T-helper 1 cell treated with Interleukin-12 subunit alpha and Interleukin-12 subunit beta and Interleukin-4 antibody, amounts not matched to agents 30 ng/mL and 1 ng/mL, for 36 hours (primary cell): ENCODE results near the gene CNTN5. TPM values are rescaled to one million over a fixed set of nuclear protein-coding genes. Genes with fewer than 3 reads are reported as not detected.
"Not testable (repeated sequence)": the region's sequence is repeated elsewhere in the genome, so short reads cannot be mapped to it uniquely, and the experiment has no call there.

Experiments
- intact Hi-C: fragments of 100-400 bp; cut with micrococcal nuclease; formaldehyde crosslinking; loops from one replicate; pipeline ENCODE4 v1.15.1; 2024
- total RNA-seq: library from RNA; stranded (reverse); gene quantifications from 2 replicates; pipeline ENCODE4 v1.2.3, GENCODE V29; 2022

The CNTN5 gene
- total RNA-seq, 1 donor from 2014 or later = not detected

DNA sequence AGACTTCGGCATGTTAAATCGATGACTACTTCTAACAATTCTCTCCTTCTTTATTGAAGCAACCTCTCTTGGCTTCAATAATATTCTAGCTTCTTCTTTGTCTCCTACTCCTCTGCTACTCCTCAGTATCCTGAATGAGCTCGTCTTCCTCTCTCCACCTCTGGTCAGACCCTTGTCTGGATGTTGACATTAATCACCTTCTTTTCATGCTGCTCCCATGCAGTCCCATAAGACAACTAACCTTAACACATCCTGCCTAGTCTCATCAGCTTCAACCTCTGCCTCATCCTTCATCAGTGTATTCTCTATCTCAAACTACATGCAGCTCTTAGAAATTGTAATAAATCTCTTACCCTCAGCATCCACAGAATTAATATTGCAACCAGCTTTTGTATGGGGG, 695.6 kb downstream of the CNTN5 start:
- intact Hi-C loops = no loop called here

DNA sequence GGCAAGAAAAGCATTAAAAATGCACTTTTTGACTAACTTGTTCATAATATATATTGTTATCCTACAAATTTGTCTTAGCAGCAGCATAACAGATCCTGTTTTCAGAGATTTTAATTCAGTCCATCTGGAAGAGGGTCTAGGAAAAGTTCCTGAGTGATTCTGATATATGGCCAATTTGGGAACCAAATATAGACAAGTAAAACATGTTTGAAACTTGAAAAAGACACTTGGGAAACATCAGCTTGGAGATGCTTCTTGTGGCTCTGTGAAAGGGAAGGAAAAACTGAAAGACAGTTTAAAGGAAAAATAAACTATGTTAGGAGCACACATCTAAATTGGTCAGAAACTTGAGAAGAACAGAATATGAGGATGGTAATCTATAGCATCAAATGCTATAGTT, 697.5 kb downstream of the CNTN5 start:
- intact Hi-C loops = no loop called here

DNA sequence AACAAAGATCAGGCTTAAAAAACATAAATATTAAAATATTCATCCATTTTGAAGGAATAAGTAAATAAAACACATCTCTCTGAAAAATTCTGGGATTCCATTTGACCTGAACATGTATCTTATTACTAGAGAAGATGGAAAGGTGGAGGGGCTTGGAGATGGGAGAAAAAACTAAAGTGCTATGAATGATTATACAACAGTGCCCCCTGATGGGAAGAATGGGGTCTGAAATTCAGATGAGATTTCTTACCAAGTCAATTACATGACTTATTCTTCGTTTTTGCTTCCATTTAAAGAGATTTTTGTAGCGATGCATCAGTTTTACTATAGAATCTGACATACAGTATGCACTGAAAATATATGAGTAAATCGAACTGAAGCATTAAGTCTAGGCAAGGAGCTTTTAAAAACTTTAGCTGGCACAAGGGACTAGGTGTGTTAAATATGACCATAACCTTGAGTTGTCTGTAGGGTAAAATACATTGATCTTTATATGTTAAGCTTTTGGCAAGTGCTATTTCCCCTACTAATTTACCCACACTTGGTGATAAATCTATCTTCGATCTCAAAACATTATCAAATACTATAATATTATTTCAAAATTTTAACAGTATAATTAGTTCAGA, 718.8 kb downstream of the CNTN5 start:
- intact Hi-C loops = no loop called here

DNA sequence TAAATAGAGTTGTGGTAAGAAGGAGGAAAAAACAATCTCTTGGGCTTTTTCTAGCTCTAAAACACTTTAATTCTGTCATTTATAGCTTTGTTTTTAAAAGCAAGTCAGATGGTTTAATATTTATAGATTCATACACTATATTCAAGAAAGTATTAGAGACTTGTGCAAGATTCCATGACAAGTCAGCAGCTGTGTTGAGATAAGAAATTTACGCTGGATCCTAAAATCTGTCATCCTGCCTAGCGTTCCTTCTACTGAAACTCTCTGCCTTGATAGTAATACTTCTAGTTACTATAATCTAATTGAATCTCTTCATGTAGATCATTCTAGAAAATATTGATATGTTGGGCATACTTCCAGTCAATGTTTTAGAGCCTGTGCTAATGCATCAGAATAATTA, 721.8 kb downstream of the CNTN5 start:
- intact Hi-C loops = no loop called here

DNA sequence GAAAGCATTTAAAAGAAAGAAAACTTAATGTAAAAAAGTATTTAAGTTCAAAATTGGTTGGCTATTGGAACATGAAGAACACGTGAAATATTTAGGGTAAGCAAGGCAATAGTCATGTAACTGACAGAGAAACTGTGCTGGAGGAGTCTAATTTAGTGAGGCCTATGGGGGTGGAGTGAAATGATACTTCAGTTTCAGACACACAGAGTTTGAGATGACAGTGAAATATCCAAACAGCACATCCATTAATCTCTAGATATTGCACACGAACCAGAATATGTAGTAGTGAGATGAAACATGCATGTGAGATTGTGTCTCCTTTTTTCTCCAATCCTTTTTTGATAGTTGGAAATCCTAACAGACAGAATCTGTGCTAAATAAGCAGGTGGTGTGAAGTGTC, 739.0 kb downstream of the CNTN5 start:
- intact Hi-C loops = no loop called here

DNA sequence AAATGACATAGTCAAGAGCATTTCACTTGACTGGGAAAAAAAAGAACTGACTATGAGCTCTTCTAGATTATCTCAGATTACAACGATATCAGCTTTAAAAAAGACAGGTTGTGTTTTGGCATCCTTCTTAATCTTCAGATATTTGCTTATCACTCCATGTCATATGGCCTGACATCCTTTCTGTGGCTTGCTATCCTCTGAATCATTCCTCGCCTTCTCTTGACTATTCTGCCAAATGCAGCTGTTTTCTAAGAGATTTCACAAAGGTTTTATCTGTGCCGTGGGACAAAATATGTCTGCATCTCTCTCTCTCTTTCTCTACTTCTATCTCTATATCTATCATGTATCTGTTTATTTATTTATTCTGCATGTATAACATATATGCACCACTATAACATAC, 746.1 kb downstream of the CNTN5 start:
- intact Hi-C loops = no loop called here

DNA sequence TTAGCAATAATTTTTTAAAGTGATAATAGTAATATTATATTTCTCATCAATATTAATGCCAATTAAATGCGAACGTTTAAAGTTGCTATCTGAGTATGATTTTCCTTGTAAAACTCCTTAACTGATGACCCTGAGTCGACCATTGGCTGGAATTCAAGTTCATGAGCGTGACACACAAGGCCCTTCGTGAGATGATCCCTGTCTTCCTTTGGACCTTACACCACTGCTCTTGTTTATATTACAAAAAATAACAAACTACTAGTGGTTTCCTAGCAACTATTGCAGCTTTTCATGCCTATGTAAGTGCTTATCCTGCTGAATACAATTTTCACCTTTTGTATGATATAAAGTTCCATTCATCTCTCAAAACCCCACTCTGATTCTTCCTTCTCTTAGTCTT, 752.9 kb downstream of the CNTN5 start:
- intact Hi-C loops = no loop called here

DNA sequence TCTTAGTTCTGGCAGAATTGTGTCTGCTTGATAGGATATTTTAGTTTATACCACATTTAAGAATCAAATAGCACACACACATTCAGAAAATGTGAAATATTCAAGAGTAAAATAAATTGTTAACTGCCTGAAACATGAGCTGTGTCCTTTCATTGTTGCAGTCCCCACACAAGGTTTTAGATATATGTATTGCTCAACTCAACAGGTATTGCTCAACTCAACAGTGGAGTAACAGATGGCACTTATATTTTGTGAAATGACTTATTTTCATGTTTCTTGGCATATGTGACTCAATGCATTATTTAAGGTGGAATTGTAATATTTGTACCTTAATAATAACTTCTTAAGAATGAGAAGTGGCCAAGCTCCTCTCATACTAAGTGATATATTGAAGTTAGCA, 760.3 kb downstream of the CNTN5 start:
- intact Hi-C loops = no loop called here

DNA sequence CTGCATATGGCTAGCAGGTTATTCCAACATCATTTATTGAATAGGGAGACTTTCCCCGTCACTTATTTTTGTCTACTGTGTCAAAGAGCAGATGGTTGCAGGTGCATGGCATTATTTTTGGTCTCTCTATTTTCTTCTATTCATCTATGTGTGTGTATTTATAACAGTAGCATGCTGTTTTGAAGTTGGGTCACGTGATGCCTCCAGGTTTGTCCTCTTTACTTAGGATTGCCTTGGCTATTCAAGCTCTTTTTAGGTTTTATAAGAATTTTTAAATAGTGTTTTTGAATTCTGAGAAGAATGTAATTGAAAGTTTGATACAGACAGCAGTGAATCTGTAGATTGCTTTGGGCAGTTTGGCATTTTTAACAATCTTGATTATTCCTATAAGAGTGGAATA, 770.6 kb downstream of the CNTN5 start:
- intact Hi-C loops = no loop called here

DNA sequence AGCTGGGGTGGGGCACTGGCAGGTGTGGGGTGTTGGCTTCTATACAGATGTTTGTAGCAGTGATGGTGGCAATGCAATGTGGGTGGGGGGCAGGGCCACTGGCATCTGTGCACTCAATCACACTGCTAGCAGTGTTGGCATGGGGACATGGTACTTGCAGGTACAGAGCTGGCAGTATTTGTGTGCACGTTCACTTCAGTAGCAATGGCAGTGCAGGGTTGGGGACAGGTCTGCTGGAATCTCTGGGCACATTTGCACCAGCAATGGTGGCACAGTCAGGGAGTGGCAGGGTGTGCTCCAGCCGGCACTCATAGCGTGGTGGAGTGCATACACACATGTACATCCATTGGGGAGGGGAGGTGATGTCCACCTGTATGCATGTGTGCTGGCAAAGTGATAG, 775.2 kb downstream of the CNTN5 start:
- intact Hi-C loops = no loop called here

DNA sequence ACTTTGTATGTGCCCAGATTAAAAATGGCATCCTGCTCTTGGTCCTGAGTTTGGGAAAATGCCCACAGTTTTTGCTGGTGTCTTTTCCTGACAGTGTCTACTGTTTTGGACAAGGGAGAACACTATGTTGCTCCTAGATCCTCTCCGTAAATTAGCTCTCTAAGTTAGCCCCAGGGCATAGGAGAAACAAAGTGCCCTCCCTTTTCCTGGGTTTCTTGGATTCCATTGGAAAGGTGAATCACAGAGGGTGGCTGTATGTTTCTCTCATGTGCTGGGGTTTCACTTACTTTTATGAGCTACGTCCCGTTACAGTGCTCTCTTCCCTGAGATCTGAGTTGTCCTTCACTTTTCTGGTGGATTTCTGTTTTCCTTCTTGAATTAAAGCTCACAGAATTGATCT, 782.8 kb downstream of the CNTN5 start:
- intact Hi-C loops = no loop called here

DNA sequence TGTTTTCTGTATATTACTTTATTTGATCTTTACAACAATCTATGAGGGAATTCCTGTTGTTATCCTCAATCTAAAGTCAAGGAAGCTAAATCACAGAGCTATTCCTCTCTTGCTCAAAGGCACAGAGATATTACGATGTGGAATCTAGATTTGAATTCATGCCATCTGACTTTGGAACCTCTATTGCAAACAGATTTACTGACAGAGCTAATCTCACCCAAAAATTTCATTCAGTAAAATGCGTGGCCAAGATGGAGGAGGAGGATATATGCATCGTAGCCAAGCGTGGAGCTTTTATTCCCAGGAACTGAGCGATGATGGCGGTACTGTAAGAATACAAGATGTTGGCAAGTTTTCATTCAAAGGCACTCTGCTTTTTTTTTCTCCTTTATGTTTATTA, 791.8 kb downstream of the CNTN5 start:
- intact Hi-C loops = no loop called here

DNA sequence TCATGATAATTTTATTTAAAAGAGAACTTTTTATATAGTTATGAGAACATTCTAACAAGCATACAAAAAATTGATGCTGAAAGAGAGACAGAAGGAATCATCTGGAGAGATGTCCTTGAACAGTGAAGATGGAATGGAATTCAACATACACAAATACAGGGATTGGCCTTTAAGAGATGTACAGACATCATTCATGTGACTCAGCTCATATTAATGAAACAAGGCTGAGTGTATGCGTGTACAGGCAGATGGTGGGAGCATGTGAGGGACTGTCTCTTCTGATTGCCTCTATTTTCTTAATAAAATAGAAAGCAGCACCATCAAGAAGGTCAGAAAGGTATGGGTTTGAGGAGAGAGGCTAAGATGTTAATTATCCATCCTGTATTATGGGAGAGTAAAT, 793.3 kb downstream of the CNTN5 start:
- intact Hi-C loops = no loop called here

DNA sequence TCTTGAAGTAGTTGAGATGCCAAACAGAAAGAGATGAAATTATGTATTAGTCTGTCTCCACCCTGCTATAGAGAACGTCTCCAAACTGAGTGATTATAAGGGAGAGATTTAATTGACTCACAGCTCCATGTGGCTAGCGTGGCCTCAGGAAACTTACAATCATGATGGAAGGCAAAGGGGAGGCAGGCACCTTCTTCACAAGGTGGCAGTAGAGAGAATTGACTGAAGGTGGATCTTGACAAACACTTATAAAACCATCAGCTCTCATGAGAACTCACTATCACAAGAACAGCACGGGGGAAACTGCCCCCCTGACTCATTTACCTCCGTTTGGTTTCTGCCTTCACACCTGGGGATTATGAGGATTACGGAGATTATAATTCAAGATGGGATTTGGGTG, 794.0 kb downstream of the CNTN5 start:
- intact Hi-C loops = no loop called here

DNA sequence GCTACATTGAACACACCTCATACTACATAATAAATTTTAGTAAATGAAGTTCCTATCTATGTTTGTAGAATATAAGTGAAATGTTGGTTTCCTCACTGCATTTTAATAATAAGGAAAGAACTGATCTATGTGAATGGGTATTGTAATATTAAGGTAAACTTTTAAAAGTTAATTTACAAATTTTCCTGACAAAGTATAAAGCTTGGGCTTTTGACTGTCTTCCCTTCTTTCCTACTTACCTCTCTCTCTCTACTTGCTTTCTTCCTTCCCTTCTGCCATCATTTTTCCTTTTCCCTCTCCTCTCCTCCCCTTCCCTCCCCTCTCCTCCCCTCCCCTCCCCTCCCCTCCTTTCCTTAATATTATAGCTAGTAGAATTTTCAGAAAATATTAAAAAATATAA, 798.2 kb downstream of the CNTN5 start:
- intact Hi-C loops = no loop called here

DNA sequence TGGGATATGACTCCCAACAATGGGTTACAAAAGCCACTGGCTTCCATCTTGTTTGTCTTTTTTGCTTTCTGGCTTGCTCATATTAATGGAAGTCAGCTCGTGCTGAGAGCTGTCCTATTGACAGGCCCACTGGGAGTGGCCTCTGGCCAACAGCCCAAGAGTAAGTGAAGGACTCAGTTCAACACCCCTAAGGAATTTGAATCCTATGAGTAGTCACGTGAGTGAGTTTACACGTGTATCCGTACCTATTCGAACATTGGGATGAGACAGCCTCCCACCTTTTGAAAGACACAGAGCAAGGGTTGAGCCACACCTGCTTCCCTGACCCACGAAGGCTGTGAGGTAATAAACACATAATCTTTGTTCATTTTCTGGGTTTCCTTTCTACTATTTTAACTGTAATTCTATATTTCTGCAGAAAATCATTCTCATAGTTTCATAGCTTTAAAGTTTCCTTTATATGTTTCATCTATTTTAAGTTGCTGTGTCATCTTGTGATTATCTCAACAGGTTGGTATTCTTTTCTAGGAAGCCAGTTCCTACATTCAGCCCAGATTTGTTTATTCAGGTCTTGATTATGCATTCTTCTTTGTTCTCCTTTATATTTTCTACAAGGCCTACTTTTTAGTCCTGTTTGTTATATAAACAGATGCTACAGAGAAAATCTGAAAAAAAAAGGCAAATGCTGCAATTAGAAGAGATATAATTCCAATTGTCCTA, 802.3 kb downstream of the CNTN5 start:
- intact Hi-C loops = no loop called here

DNA sequence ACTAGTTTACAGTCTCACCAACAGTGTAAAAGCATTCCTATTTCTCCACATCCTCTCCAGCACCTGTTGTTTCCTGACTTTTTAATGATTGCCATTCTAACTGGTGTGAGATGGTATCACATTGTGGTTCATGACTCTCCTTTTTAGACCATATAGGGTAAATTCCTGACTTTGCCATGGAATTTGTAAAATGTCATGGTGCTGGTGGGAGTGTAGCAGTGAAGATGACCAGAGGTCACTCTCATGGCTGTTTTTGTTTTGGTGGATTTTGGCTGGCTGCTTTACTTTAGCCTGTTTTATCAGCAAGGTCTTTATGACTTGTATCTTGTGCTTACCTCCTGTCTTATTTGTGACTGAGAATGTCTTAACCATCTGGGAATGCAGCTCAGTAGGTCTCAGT, 816.0 kb downstream of the CNTN5 start:
- intact Hi-C loops = not testable (repeated sequence)

DNA sequence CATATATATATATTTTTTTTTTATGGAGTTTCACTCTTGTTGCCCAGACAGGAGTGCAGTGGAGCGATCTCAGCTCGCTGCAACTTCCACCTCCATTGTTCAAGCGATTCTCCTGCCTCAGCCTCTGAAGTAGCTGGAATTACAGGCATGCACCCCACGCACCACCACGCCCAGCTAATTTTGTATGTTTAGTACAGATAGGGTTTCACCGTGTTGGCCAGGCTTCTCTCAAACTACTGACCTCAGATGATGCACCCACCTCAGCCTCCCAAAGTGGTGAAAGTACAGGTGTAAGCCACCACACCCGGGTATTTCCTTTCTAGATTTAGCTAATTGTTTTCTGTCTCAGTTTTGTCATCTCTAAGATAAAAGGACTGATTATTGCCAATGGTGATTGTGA, 821.1 kb downstream of the CNTN5 start:
- intact Hi-C loops = no loop called here

DNA sequence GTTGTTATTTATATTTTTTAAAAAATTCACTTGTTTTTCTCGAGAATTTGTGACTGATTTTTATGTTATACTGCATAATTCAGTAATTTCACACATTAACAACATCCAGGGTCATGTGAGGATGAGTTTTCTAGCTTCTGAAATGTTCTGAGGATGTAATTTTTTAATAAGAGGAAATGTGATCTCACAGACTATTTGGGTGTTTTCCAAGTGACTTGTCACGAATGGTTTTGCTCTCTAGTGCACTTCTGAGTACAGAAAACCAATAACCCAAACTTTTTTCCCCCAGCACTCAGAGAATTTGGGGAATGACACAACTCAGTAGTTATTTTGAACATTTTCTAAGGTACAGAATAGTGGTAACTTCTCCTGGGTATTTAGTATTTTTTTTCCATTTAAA, 845.2 kb downstream of the CNTN5 start:
- intact Hi-C loops = no loop called here

DNA sequence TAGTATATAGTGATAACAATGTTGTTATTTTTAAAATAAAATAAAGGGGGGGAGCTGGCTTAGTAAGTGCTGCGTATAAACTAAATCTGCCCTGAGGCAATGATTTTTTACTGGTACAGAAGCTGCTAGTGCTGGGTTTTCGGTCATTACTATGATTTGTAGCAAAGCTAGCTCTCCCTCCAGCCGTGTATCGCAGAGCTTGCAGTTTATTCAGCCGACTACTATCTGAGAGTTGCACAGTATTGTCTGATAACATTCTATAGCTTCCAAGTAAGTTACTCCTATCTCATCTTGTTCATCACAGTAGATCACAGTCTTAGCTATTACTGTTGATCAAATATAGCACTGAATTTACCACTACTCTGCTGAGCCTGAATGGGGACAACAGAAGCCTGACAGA, 860.9 kb downstream of the CNTN5 start:
- intact Hi-C loops = no loop called here

DNA sequence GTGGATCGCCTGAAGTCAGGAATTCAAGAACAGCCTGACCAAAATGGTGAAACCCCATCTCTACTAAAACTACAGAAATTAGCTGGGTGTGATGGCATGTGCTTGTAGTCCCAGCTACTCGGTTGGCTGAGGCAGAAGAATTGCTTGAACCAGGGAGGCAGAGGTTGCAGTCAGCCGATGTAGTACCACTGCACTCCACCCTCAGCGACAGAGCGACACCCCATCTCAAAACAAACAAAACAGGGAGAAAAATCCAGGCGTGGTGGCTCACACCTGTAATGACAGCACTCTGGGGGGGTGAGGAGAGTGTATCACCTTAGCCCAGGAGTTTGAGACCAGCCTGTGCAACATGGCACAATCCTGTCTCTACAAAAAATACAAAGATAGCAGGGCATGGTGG, 864.0 kb downstream of the CNTN5 start:
- intact Hi-C loops = no loop called here

DNA sequence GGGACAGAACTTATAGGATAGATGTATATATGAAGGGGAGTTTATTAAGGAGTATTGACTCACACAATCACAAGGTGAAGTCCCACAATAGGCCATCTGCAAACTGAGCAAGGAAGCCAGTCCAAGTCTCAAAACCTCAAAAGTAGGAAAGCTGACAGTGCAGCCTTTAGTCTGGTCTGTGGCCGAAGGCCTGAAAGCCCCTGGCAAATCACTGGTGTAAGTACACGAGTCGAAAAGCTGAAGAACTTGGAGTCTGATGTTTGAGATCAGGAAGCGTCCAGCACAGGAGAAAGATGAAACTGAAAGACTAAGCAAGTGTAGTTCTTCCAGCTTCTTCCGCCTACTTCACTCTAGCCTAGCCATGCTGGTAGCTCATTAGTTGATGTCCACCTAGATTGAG, 866.7 kb downstream of the CNTN5 start:
- intact Hi-C loops = no loop called here

DNA sequence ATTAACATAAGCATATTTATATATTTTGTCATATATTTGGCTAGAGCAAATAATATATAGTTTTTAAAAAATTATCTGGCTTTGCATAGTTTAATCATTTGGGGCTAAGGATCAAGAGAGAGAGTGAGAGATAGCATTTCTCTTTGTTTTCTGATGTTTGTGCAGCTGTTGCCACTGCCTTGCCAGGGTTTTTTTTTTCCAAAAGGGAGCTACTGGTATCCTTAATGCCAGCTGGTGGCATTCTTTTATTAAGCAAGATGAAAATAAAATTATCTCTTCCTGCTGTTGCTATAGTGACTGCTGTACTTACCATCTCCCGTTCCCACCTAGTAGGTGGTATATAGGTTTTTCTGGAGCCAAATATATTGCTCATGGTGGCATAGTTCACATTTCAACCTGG, 873.1 kb downstream of the CNTN5 start:
- intact Hi-C loops = no loop called here

DNA sequence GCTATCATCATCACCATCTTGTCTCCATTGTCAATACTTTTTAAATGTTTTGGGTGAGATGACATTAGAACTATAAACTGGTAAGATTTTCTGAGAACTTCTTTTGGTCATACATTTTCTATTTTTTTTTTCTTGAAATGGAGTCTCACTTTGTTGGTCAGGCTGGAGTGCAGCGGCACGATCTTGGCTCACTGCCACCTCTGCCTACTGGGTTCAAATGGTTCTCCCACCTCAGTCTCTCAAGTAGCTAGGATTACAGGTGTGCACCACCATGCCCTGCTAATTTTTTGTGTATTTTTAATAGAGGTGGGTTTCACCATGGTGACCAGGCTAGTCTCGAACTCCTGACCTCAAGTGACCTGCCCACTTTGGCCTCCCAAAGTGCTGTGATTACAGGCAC, 880.4 kb downstream of the CNTN5 start:
- intact Hi-C loops = no loop called here
